ENCODE data around the gene FOXO3B. TPM values are rescaled to one million over a fixed set of nuclear protein-coding genes. Genes with fewer than 3 reads are reported as not detected.
A peak's percentile ranks its signal among the peaks of the same experiment; 100 is the strongest.
"Not testable (repeated sequence)": the region's sequence is repeated elsewhere in the genome, so short reads cannot be mapped to it uniquely, and the experiment has no call there.

The FOXO3B gene
- total and polyA plus RNA-seq, 2 of the 13 experiments (the other 11 are each of a cell fraction or from before 2014, with no cell fraction given) = 2.7 to 3.1 TPM

GRCh38 chr17:18636237-18636636 lies 45.9 kb downstream of the FOXO3B start:
- FAIRE-seq; BruUV-seq (replicated peaks): not testable (repeated sequence)

GRCh38 chr17:18635773-18636172 lies 46.3 kb downstream of the FOXO3B start:
- intact Hi-C loops (cut with micrococcal nuclease; ENCODE audit: unreplicated experiment); H3K27me3 ChIP-seq (ENCODE audit: control insufficient read depth in 1 of 2, insufficient read depth in 2 of 2, low read length in 2 of 2); H3K4me1 ChIP-seq (ENCODE audit: insufficient read depth, low read length); BruUV-seq (replicated peaks); H3K4me3 ChIP-seq (replicated peaks in 1 of 3; ENCODE audit: insufficient read depth in 1 of 3, low read depth in 2 of 3, low read length in 3 of 3); FAIRE-seq; H3K4me2 ChIP-seq (ENCODE audit: low read depth, low read length); DNase-seq (ENCODE audit: low spot score); POLR2A ChIA-PET; H4K20me1 ChIP-seq (ENCODE audit: insufficient read depth, low read length); in situ Hi-C loops (cut with HindIII; ENCODE audit: extremely low pct_ligation_motif_present, low pct_unique_long_range_greater_than_20kb); H3K36me3 ChIP-seq (replicated peaks in 1 of 2; ENCODE audit: control insufficient read depth in 1 of 2, insufficient read depth in 2 of 2, low read length in 2 of 2); H3K9ac ChIP-seq (ENCODE audit: insufficient read depth, low read depth, low read length); H3K27ac ChIP-seq (ENCODE audit: extremely low read length, insufficient read depth, low read length); H3K9me3 ChIP-seq (ENCODE audit: low read length); CTCF ChIA-PET (ENCODE audit: low intra/inter-chr PET ratio, low total read pairs); H2AFZ ChIP-seq (ENCODE audit: low read length); H3K79me2 ChIP-seq (ENCODE audit: insufficient read depth, low read length): not testable (repeated sequence)
- ATAC-seq = peak; percentile 54
- WGBS (ENCODE audit: low lambda C conversion rate) = 8% methylated on average over 2 of the region's 7 CpGs

More at GRCh38 chr17:18636237-18636636, 45.9 kb downstream of the FOXO3B start:
- POLR2A ChIA-PET; in situ Hi-C loops (cut with HindIII; ENCODE audit: extremely low pct_ligation_motif_present, low pct_unique_long_range_greater_than_20kb); H3K4me2 ChIP-seq (ENCODE audit: low read depth, low read length); DNase-seq (ENCODE audit: low spot score); H4K20me1 ChIP-seq (ENCODE audit: insufficient read depth, low read length); H3K36me3 ChIP-seq (replicated peaks in 1 of 2; ENCODE audit: control insufficient read depth in 1 of 2, insufficient read depth in 2 of 2, low read length in 2 of 2); H2AFZ ChIP-seq (ENCODE audit: low read length); H3K4me1 ChIP-seq (ENCODE audit: insufficient read depth, low read length); H3K79me2 ChIP-seq (ENCODE audit: insufficient read depth, low read length); H3K27ac ChIP-seq (ENCODE audit: extremely low read length, insufficient read depth, low read length); H3K9me3 ChIP-seq (ENCODE audit: low read length); H3K4me3 ChIP-seq (replicated peaks in 1 of 3; ENCODE audit: insufficient read depth in 1 of 3, low read depth in 2 of 3, low read length in 3 of 3); H3K27me3 ChIP-seq (ENCODE audit: control insufficient read depth in 1 of 2, insufficient read depth in 2 of 2, low read length in 2 of 2); intact Hi-C loops (cut with micrococcal nuclease; ENCODE audit: unreplicated experiment); H3K9ac ChIP-seq (ENCODE audit: insufficient read depth, low read depth, low read length); CTCF ChIA-PET (ENCODE audit: low intra/inter-chr PET ratio, low total read pairs): not testable (repeated sequence)
- 2% methylated on average over 6 of the region's 7 CpGs for WGBS (ENCODE audit: low lambda C conversion rate)
- peak; percentile 39 for ATAC-seq

GRCh38 chr17:18634550-18635263 lies 47.4 kb downstream of the FOXO3B start:
- H3K27ac ChIP-seq (ENCODE audit: extremely low read length, insufficient read depth, low read length); H3K36me3 ChIP-seq (replicated peaks in 1 of 2; ENCODE audit: control insufficient read depth in 1 of 2, insufficient read depth in 2 of 2, low read length in 2 of 2); intact Hi-C loops (cut with micrococcal nuclease; ENCODE audit: unreplicated experiment); CTCF ChIA-PET (ENCODE audit: low intra/inter-chr PET ratio, low total read pairs); ATAC-seq; H2AFZ ChIP-seq (ENCODE audit: low read length); H3K27me3 ChIP-seq (ENCODE audit: control insufficient read depth in 1 of 2, insufficient read depth in 2 of 2, low read length in 2 of 2); FAIRE-seq; H3K4me3 ChIP-seq (replicated peaks in 1 of 3; ENCODE audit: insufficient read depth in 1 of 3, low read depth in 2 of 3, low read length in 3 of 3); in situ Hi-C loops (cut with HindIII; ENCODE audit: extremely low pct_ligation_motif_present, low pct_unique_long_range_greater_than_20kb); H3K4me1 ChIP-seq (ENCODE audit: insufficient read depth, low read length); H3K4me2 ChIP-seq (ENCODE audit: low read depth, low read length); H3K9ac ChIP-seq (ENCODE audit: insufficient read depth, low read depth, low read length); POLR2A ChIA-PET; H3K79me2 ChIP-seq (ENCODE audit: insufficient read depth, low read length); H3K9me3 ChIP-seq (ENCODE audit: low read length); BruUV-seq (replicated peaks); H4K20me1 ChIP-seq (ENCODE audit: insufficient read depth, low read length); DNase-seq (ENCODE audit: low spot score): not testable (repeated sequence)
- 48% methylated on average over 27 of the region's 56 CpGs for WGBS (ENCODE audit: low lambda C conversion rate)

Small RNAs within 50 kb of the gene (small RNA-seq; reads per million reads assigned to genes)
- gene AC026271.2 (ENCODE audit: insufficient read depth in 2 of 3, insufficient read length in 3 of 3, low read depth in 2 of 3, low replicate concordance in 1 of 3) (0 reads per million in 3 experiments), gene AC026271.4 (ENCODE audit: insufficient read depth in 2 of 3, insufficient read length in 3 of 3, low read depth in 2 of 3, low replicate concordance in 1 of 3) (0 reads per million in 3 experiments)

Other genes with a start within 250 kb of the FOXO3B start
- not detected in 2 replicates for gene LGALS9C, start 205.5 kb downstream of the FOXO3B start, total RNA-seq (2016; rRNA removed; fragmentation: Illumina TruSeq; extraction: Trizol)
- gene LGALS9C, start 205.5 kb downstream of the FOXO3B start, polyA plus RNA-seq (2011; rRNA removed) = not detected in 2 replicates
- gene TBC1D28, start 37.9 kb downstream of the FOXO3B start, total RNA-seq (2016; rRNA removed; fragmentation: Illumina TruSeq; extraction: Trizol) = not detected in 2 replicates
- 0.03 TPM in 1 of 2 replicates, not detected in the other for gene TBC1D28, start 37.9 kb downstream of the FOXO3B start, polyA plus RNA-seq (2011; rRNA removed)
- gene FBXW10, start 61.7 kb upstream of the FOXO3B start, total RNA-seq (2016; rRNA removed; fragmentation: Illumina TruSeq; extraction: Trizol) = 0.04 TPM in 1 of 2 replicates, not detected in the other
- gene FBXW10, start 61.7 kb upstream of the FOXO3B start, polyA plus RNA-seq (2011; rRNA removed) = 0.17 and 0.30 TPM in 2 replicates
- 50.6 and 66.5 TPM in 2 replicates for gene TVP23B, start 98.9 kb upstream of the FOXO3B start, total RNA-seq (2016; rRNA removed; fragmentation: Illumina TruSeq; extraction: Trizol)
- gene TVP23B, start 98.9 kb upstream of the FOXO3B start, polyA plus RNA-seq (2011; rRNA removed) = 31.8 and 45.1 TPM in 2 replicates
- 58.9 and 68.2 TPM in 2 replicates for gene PRPSAP2, start 175.8 kb upstream of the FOXO3B start, total RNA-seq (2016; rRNA removed; fragmentation: Illumina TruSeq; extraction: Trizol)
- 28.7 and 34.0 TPM in 2 replicates for gene PRPSAP2, start 175.8 kb upstream of the FOXO3B start, polyA plus RNA-seq (2011; rRNA removed)

Measured in HepG2 (cell line).